ENCODE data around the gene TMEM219. TPM values are rescaled to one million over a fixed set of nuclear protein-coding genes. Genes with fewer than 3 reads are reported as not detected.
A peak's percentile ranks its signal among the peaks of the same experiment; 100 is the strongest.

The TMEM219 gene
- total and polyA plus RNA-seq, 9 of the 15 experiments (the other 6 are each of a cell fraction or from before 2014, with no cell fraction given): 35.3 to 62.8 (median 55.5) TPM

DNA sequence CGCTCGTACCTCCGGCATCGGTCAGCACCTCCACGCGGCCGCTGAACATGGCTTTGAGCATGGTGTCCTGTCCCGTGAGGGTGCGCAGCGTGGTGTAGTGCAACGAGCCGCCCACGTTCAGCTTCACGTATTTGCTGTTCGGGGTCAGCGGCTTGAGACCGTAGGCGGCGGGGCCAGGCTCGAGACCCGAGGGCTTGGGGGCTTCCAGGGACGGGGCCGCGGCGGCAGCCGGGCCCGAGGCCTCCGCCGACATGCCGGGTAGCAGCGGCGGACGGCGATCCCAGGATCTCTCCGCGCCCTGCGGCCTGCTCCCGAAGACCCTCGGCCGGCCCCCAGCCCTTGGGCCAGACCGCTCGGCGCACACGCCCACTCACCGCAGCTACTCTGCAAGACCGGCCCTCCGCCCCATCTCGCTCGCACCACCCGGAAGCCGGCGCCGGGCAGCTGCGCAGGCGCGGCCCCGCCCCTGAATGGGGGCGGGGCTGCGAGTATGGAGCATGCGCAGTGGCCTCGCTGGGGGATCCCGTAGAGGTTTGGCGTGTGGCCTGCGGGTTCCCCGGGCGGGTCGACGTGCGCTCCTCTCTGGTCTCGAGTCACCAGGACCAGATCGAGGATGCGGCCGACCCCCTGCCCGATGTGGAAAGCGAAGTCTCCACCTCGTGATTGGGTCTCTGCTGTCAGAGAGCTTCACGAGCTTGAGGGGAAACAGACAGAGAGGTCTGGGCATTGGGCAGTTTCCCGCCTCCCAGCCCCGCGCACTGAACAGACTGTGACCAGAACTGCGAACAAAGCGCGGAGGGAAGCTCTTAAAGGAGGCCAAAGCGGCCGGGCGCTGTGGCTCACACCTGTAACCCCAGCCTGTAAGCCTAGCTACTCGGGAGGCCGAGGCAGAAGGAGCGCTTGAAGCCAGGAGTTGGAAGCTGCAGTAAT, 35.8 kb upstream of the TMEM219 start, which contains the start of gene KCTD13:
KCTD13 (minus strand) TSS at position 446 of the 930 bp plus-strand sequence; CDS start at position 253, 193 bp downstream.
- ATAC-seq (peak; percentile 97), DNase-seq (ENCODE audit: extremely low read depth in 1 of 4, low spot score in 3 of 4) (peak; percentile 87 to 99 (median 98)), FAIRE-seq (peak; percentile 74)
- BruUV-seq (replicated peaks): no TSS peak
- peak within 1 kb of the TSS; percentile 86 for H3K4me2 ChIP-seq (ENCODE audit: insufficient read depth, low read length)
- H4K20me1 ChIP-seq (replicated peaks; ENCODE audit: control insufficient read depth, insufficient read depth, low read length): no peaks in the 10 kb centered on the region
- peak within 1 kb of the TSS; percentile 91 to 94 for H3K9ac ChIP-seq (ENCODE audit: insufficient read depth in 1 of 2, low read depth in 2 of 2, low read length in 2 of 2)
- in situ Hi-C loops (cut with MboI): no loop called here
- H3K79me2 ChIP-seq (ENCODE audit: control insufficient read depth, insufficient read depth, low read length): peaks cover 27% of the 10 kb centered on the region
- peak within 1 kb of the TSS; percentile 100 for H2AFZ ChIP-seq (ENCODE audit: low read depth, low read length)
- peak within 1 kb of the TSS; percentile 91 for H3K4me3 ChIP-seq
- no peaks in the 10 kb centered on the region for H3K9me1 ChIP-seq (ENCODE audit: control insufficient read depth, insufficient read depth, low read length)
- intact Hi-C loops (cut with micrococcal nuclease): loop anchor here (1.0 to 5.0 kb wide), 3 partner anchors 17 to 71 kb away; partner anchors contain the start of genes HIRIP3, INO80E and TMEM219
- ChIA-PET POLR2A (interaction anchor here (0.6 to 3.0 kb wide), 11 partner anchors 9 to 1160 kb away, joined by 3 to 17 read pairs (median 4); no protein-coding TSS in a partner anchor), CTCF (ENCODE audit: low intra/inter-chr PET ratio) (interaction anchor here (0.6 kb wide), 1 partner anchor 263 kb away, joined by 4 read pairs; the partner anchor contains the start of gene SPN)
- no peaks in the 10 kb centered on the region for H3K9me3 ChIP-seq (replicated peaks; ENCODE audit: control insufficient read depth, insufficient read depth, low read depth, low read length)
- H3K27ac ChIP-seq (ENCODE audit: extremely low read depth, low read depth, low read length): peak within 1 kb of the TSS; percentile 93
- H3K36me3 ChIP-seq (ENCODE audit: control insufficient read depth, insufficient read depth, low read length): peaks cover 21% of the 10 kb centered on the region; the same call in 2 of the 3 replicates
- WGBS (ENCODE audit: insufficient coverage, low coverage, missing lambda C conversion rate): under 1% methylated on average over 62 of the region's 89 CpGs
- H3K4me1 ChIP-seq (replicated peaks in 1 of 2; ENCODE audit: control insufficient read depth in 2 of 2, insufficient read depth in 2 of 2, low read length in 2 of 2): peaks cover 13 to 29% of the 10 kb centered on the region in 2 experiments; a peak in 4 of 5 replicates
- no peaks in the 10 kb centered on the region for H3K27me3 ChIP-seq (ENCODE audit: control insufficient read depth in 2 of 2, insufficient read depth in 2 of 2, low read length in 2 of 2)
- TF ChIP-seq OTX1 (CRISPR knock-in tag; IDR thresholded peaks at IDR 0.05) (no peak), CBFA2T2 (conservative IDR thresholded peaks at IDR 0.05) (no peak), SMARCA5 (IDR thresholded peaks at IDR 0.05) (no peak), EP400 (IDR thresholded peaks at IDR 0.05) (peak; percentile 69; the same call in 1 of the 2 replicates), DPF2 (IDR thresholded peaks at IDR 0.05) (no peak), MIER1 (IDR thresholded peaks at IDR 0.05; ENCODE audit: low read depth) (0 out of 2 replicates have a peak, but pooled peaks have one; percentile 41), POLR2AphosphoS2 (IDR thresholded peaks at IDR 0.05; ENCODE audit: low read length) (peak; percentile 64; the same call in 1 of the 2 replicates), NR2C1 (IDR thresholded peaks at IDR 0.05) (no peak), NR2C1 (tag; IDR thresholded peaks at IDR 0.05) (no peak), TAF9B (IDR thresholded peaks at IDR 0.05; ENCODE audit: partially characterized antibody) (peak; percentile 71), KLF13 (tag; IDR thresholded peaks at IDR 0.05; ENCODE audit: borderline replicate concordance, low read depth) (peak; percentile 83; the same call in 1 of the 2 replicates), NFATC3 (IDR thresholded peaks at IDR 0.05) (no peak), ZNF785 (CRISPR knock-in tag; IDR thresholded peaks at IDR 0.05) (no peak)
- TF ChIP-seq, protein P1, sequence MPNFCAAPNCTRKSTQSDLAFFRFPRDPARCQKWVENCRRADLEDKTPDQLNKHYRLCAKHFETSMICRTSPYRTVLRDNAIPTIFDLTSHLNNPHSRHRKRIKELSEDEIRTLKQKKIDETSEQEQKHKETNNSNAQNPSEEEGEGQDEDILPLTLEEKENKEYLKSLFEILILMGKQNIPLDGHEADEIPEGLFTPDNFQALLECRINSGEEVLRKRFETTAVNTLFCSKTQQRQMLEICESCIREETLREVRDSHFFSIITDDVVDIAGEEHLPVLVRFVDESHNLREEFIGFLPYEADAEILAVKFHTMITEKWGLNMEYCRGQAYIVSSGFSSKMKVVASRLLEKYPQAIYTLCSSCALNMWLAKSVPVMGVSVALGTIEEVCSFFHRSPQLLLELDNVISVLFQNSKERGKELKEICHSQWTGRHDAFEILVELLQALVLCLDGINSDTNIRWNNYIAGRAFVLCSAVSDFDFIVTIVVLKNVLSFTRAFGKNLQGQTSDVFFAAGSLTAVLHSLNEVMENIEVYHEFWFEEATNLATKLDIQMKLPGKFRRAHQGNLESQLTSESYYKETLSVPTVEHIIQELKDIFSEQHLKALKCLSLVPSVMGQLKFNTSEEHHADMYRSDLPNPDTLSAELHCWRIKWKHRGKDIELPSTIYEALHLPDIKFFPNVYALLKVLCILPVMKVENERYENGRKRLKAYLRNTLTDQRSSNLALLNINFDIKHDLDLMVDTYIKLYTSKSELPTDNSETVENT (CRISPR knock-in tag; IDR thresholded peaks at IDR 0.05): peak; percentile 23; the same call in 1 of the 2 replicates
- TF ChIP-seq, protein P2, sequence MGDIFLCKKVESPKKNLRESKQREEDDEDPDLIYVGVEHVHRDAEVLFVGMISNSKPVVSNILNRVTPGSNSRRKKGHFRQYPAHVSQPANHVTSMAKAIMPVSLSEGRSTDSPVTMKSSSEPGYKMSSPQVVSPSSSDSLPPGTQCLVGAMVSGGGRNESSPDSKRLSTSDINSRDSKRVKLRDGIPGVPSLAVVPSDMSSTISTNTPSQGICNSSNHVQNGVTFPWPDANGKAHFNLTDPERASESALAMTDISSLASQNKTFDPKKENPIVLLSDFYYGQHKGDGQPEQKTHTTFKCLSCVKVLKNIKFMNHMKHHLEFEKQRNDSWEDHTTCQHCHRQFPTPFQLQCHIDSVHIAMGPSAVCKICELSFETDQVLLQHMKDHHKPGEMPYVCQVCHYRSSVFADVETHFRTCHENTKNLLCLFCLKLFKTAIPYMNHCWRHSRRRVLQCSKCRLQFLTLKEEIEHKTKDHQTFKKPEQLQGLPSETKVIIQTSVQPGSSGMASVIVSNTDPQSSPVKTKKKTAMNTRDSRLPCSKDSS (IDR thresholded peaks at IDR 0.05; ENCODE audit: low read depth, partially characterized antibody): no peak
